Measurements from ENCODE around the gene SLC43A1.

- TF ChIP-seq TAF1 (IDR thresholded peaks at IDR 0.05; ENCODE audit: borderline replicate concordance, low read depth, low read length) (no peak), POLR2A (IDR thresholded peaks at IDR 0.05; ENCODE audit: low read depth, low read length) (no peak)
Observed at GRCh38 chr11:57460022-57460757, 55.3 kb downstream of the SLC43A1 start, which contains the start of gene RTN4RL2.
